ENCODE results near the gene DRG1.

DNA sequence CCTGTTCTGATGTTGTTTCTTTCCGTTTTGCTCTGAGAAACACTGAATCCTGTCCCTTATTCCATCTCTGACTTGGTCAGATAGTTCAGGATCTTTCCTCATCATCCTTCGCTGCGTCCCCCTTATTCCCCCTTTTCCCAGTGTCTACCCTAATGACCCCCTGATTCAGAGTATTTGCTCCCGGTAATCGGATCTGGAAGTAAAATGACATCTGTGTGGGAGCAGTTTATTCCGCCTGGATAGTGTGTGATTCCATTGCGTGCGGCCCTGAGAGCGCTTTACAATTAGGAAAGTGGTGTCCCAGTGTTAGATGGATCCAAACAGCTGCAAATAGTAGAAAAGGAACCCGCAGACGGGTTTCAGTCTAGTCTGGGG, 606 bp downstream of the DRG1 start:
- no peak for TF ChIP-seq POLR2A (IDR thresholded peaks at IDR 0.05)
- TF ChIP-seq, protein P1, sequence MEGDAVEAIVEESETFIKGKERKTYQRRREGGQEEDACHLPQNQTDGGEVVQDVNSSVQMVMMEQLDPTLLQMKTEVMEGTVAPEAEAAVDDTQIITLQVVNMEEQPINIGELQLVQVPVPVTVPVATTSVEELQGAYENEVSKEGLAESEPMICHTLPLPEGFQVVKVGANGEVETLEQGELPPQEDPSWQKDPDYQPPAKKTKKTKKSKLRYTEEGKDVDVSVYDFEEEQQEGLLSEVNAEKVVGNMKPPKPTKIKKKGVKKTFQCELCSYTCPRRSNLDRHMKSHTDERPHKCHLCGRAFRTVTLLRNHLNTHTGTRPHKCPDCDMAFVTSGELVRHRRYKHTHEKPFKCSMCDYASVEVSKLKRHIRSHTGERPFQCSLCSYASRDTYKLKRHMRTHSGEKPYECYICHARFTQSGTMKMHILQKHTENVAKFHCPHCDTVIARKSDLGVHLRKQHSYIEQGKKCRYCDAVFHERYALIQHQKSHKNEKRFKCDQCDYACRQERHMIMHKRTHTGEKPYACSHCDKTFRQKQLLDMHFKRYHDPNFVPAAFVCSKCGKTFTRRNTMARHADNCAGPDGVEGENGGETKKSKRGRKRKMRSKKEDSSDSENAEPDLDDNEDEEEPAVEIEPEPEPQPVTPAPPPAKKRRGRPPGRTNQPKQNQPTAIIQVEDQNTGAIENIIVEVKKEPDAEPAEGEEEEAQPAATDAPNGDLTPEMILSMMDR (IDR thresholded peaks at IDR 0.05) = no peak
